Ishikawa (cell line): Measurements from ENCODE around the gene NAV2.

Source experiments
- CEBPB ChIP-seq: IDR thresholded peaks from 2 replicates; pipeline ENCODE4 v1.6.1; 2012
- CREB1 ChIP-seq: IDR thresholded peaks from 2 replicates; pipeline ENCODE4 v1.6.1; 2012; ENCODE audit warnings: low read depth
- EGR1 ChIP-seq: IDR thresholded peaks from 2 replicates; pipeline ENCODE4 v1.6.1; 2012
- EP300 ChIP-seq: IDR thresholded peaks from 2 replicates; pipeline ENCODE4 v1.6.1; 2012; ENCODE audit warnings: borderline replicate concordance
- FOXM1 ChIP-seq: IDR thresholded peaks from 2 replicates; pipeline ENCODE4 v1.6.1; 2012; ENCODE audit warnings: low read depth, borderline replicate concordance
- NFIC ChIP-seq: IDR thresholded peaks from 2 replicates; pipeline ENCODE4 v1.6.1; 2012
- RAD21 ChIP-seq: IDR thresholded peaks from 2 replicates; pipeline ENCODE4 v1.6.1; 2012; ENCODE audit warnings: low read depth
- REST ChIP-seq: IDR thresholded peaks from 2 replicates; pipeline ENCODE4 v1.6.1; 2012; ENCODE audit warnings: low read depth, mild to moderate bottlenecking
- TAF1 ChIP-seq: IDR thresholded peaks from 2 replicates; pipeline ENCODE4 v1.6.1; 2012; ENCODE audit warnings: low read depth, mild to moderate bottlenecking
- TCF12 ChIP-seq: IDR thresholded peaks from 2 replicates; pipeline ENCODE4 v1.6.1; 2012; ENCODE audit warnings: low read depth
- TEAD4 ChIP-seq: IDR thresholded peaks from 2 replicates; pipeline ENCODE4 v1.6.1; 2012
- USF1 ChIP-seq: IDR thresholded peaks from 2 replicates; pipeline ENCODE4 v1.6.1; 2012
- YY1 ChIP-seq: IDR thresholded peaks from 2 replicates; pipeline ENCODE4 v1.6.1; 2012; ENCODE audit warnings: low read depth
- ZBTB7A ChIP-seq: IDR thresholded peaks from 2 replicates; pipeline ENCODE4 v1.6.1; 2012; ENCODE audit warnings: low read depth
- TF ChIP-seq, protein P1 (sequence below): IDR thresholded peaks from 2 replicates; pipeline ENCODE4 v1.6.1; 2012

The NAV2 gene

DNA sequence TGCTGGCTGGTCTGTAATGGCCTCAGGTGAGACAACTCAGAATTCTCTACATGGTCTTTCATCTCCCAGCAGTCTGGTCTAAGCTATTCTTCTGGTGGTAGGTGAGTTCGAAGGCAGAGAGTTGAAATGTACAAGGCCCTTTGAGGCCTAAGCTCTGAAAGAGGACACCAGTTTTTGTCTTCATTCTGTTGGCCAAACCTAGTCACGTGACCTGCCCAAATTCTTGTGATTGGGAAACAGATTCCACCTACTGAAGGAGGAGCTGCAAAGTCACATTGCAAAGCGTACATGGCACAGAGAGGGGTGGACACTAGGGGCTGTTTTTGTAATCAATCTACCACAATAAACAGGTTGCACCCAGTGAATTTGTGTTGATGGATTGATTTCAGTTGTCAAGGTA, 193.5 kb downstream of the NAV2 start:
- TF ChIP-seq EGR1 (no peak), USF1 (peak; percentile 67)

GRCh38 chr11:19907008-19907579, 194.5 kb downstream of the NAV2 start:
- TF ChIP-seq TEAD4: no peak
- no peak for TF ChIP-seq YY1
- TF ChIP-seq REST: no peak
- no peak for TF ChIP-seq TCF12
- no peak for TF ChIP-seq FOXM1
- TF ChIP-seq TAF1: no peak
- TF ChIP-seq USF1: no peak
- TF ChIP-seq CREB1: no peak
- TF ChIP-seq EGR1: no peak
- no peak for TF ChIP-seq NFIC
- no peak for TF ChIP-seq CEBPB
- no peak for TF ChIP-seq ZBTB7A
- TF ChIP-seq, protein P1, sequence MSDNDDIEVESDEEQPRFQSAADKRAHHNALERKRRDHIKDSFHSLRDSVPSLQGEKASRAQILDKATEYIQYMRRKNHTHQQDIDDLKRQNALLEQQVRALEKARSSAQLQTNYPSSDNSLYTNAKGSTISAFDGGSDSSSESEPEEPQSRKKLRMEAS: no peak
- TF ChIP-seq RAD21: no peak
- TF ChIP-seq EP300: no peak

- TF ChIP-seq CREB1: no peak
- TF ChIP-seq EP300: no peak
- TF ChIP-seq CEBPB: no peak
- TF ChIP-seq REST: no peak
- no peak for TF ChIP-seq EGR1
- TF ChIP-seq, protein P1: no peak
- TF ChIP-seq TAF1: no peak
- no peak for TF ChIP-seq TCF12
- no peak for TF ChIP-seq NFIC
- no peak for TF ChIP-seq RAD21
- no peak for TF ChIP-seq YY1
- TF ChIP-seq ZBTB7A: no peak
- no peak for TF ChIP-seq TEAD4
- no peak for TF ChIP-seq FOXM1
- TF ChIP-seq USF1: no peak
These were observed 195.2 kb downstream of the NAV2 start for GRCh38 chr11:19907839-19908238.

DNA sequence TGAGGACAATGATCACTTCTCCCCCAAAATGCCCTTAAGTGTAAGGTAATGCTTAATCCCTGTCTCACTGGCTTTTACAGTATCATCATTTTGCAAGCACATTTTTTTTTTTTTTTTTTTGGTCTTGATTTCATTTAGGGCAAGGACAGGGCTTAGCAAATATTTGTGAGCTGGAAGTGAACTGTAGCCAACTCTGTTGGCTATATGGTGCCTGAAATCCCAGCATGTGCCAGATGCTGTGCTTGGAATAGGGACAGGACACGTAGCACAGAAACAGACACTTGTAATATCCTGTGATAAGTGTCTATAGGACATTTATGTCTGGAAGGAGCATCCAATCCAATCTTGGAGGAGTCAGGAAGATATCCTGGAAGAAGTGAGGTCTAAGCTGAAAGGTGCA, 198.3 kb downstream of the NAV2 start:
- TF ChIP-seq, protein P1: no peak
- TF ChIP-seq TAF1 (no peak), CEBPB (no peak), ZBTB7A (no peak), RAD21 (no peak), FOXM1 (no peak), EGR1 (no peak), EP300 (no peak), TEAD4 (no peak), NFIC (no peak), USF1 (no peak)

- TF ChIP-seq EP300 (no peak), FOXM1 (no peak), REST (no peak), ZBTB7A (no peak), YY1 (no peak), CEBPB (no peak), NFIC (no peak), CREB1 (no peak), RAD21 (no peak), USF1 (no peak), TEAD4 (no peak)
- TF ChIP-seq, protein P1: no peak
These were observed 199.7 kb downstream of the NAV2 start for GRCh38 chr11:19912115-19912957.
